ENCODE results near the gene JAK3. TPM values are rescaled to one million over a fixed set of nuclear protein-coding genes. Genes with fewer than 3 reads are reported as not detected.

Gene JAK3
- total and polyA plus RNA-seq, 2 of the 8 experiments (the other 6 are each of a cell fraction or from before 2014, with no cell fraction given): 4.0 to 4.7 TPM

DNA sequence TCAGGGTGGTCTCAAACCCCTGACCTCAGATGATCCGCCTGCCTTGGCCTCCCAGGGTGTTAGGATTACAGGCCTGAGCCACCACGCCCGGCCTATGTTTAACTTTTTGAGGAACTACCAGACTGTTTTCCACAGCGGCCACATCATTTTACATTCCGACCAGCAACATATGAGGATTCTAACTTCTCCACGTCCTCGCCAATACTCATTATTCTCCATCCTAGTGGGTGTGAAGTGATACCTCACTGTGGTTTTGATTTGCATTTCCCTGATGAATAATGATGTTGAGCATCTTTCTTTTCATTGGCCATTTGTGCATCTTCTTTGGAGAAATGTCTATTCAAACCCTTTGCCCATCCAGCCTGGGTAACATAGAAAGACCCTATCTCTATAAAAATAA, 38.7 kb upstream of the JAK3 start:
- no peak overlapping the region for H2AK5ac ChIP-seq (ENCODE audit: low read depth, low read length)
- H3K4me3 ChIP-seq (ENCODE audit: extremely low read depth in 1 of 4, insufficient read depth in 2 of 4, low read depth in 3 of 4, low read length in 4 of 4): no peak overlapping the region
- no peak overlapping the region for H3K23ac ChIP-seq (ENCODE audit: insufficient read length)
- DNase-seq (ENCODE audit: low read depth in 1 of 2, low spot score in 2 of 2) (no peak), FAIRE-seq (no peak)
- H2BK120ac ChIP-seq (replicated peaks; ENCODE audit: low read depth, low read length): no peak overlapping the region
- no peaks in the 10 kb centered on the region for H3K23me2 ChIP-seq (ENCODE audit: low read depth, low read length)
- no peak overlapping the region for H3K56ac ChIP-seq (replicated peaks; ENCODE audit: insufficient read length, low read depth, low read length)
- H3K27ac ChIP-seq (ENCODE audit: low read depth, low read length): no peak overlapping the region
- H3K79me2 ChIP-seq (ENCODE audit: control insufficient read depth in 1 of 2, insufficient read depth in 2 of 2, low read length in 2 of 2): no peaks in the 10 kb centered on the region
- ChIA-PET CTCF (ENCODE audit: partially characterized antibody) (interaction anchor here (1.0 kb wide), 1 partner anchor 112 kb away, joined by 3 read pairs; no protein-coding TSS in a partner anchor), POLR2A (ENCODE audit: partially characterized antibody) (interaction anchor here (0.7 kb wide), 1 partner anchor 200 kb away, joined by 3 read pairs; no protein-coding TSS in a partner anchor)
- H3K79me1 ChIP-seq (ENCODE audit: low read depth, low read length): no peaks in the 10 kb centered on the region
- no peak overlapping the region for H4K5ac ChIP-seq (ENCODE audit: insufficient read length, low read depth, low read length)
- H3K4me2 ChIP-seq (ENCODE audit: insufficient read depth in 1 of 2, low read depth in 2 of 2, low read length in 2 of 2): no peak overlapping the region
- no peak overlapping the region for H3K14ac ChIP-seq (ENCODE audit: insufficient read length)
- no peaks in the 10 kb centered on the region; a peak in 2 of 7 replicates for H3K4me1 ChIP-seq (replicated peaks in 1 of 4; ENCODE audit: control insufficient read depth in 3 of 4, insufficient read depth in 4 of 4, low read length in 3 of 4)
- no peaks in the 10 kb centered on the region; a peak in 1 of 7 replicates for H3K27me3 ChIP-seq (replicated peaks in 1 of 4; ENCODE audit: control insufficient read depth in 3 of 4, extremely low read depth in 1 of 4, insufficient read depth in 3 of 4, low read length in 3 of 4)
- H4K91ac ChIP-seq (replicated peaks; ENCODE audit: insufficient read length, low read length): no peak overlapping the region
- H3K9me3 ChIP-seq (ENCODE audit: insufficient read depth in 2 of 2, low read depth in 1 of 2, low read length in 1 of 2): no peaks in the 10 kb centered on the region
- H4K8ac ChIP-seq (ENCODE audit: extremely low read depth, insufficient read depth, low read length): no peak overlapping the region
- H3K18ac ChIP-seq (ENCODE audit: extremely low read depth, low read length): no peak overlapping the region
- H2BK5ac ChIP-seq (ENCODE audit: low read depth, low read length): no peak overlapping the region
- H2AFZ ChIP-seq (ENCODE audit: low read length): no peak overlapping the region
- H3K36me3 ChIP-seq (ENCODE audit: control insufficient read depth in 2 of 4, insufficient read depth in 4 of 4, low read length in 3 of 4): no peaks in the 10 kb centered on the region
- 89% methylated on average over 6 of the region's 7 CpGs; no CpG with 5 or more reads in 1 of the 2 experiments for WGBS, 2 experiments (ENCODE audit: extremely low coverage in 1 of 2, insufficient coverage in 1 of 2, insufficient read length in 1 of 2, insufficient replicate concordance in 2 of 2, low coverage in 1 of 2, low lambda C conversion rate in 2 of 2, missing lambda C conversion rate in 1 of 2)
- H2BK12ac ChIP-seq (ENCODE audit: low read depth, low read length): no peak overlapping the region
- H3K9ac ChIP-seq (replicated peaks in 1 of 4; ENCODE audit: extremely low read depth in 1 of 4, low read depth in 3 of 4, low read length in 3 of 4): no peak overlapping the region
- H2BK20ac ChIP-seq (ENCODE audit: low read length): no peak overlapping the region
- H4K20me1 ChIP-seq (replicated peaks in 1 of 2; ENCODE audit: control insufficient read depth in 1 of 2, insufficient read depth in 2 of 2, low read length in 2 of 2): peaks cover 0 to 1% of the 10 kb centered on the region in 2 experiments
- no peak overlapping the region for H3K4ac ChIP-seq (replicated peaks; ENCODE audit: insufficient read length, low read depth, low read length)
- no peak overlapping the region for H2BK15ac ChIP-seq (ENCODE audit: low read length)
- TF ChIP-seq GABPA (IDR thresholded peaks at IDR 0.05; ENCODE audit: borderline replicate concordance, insufficient read depth, low read length): no peak
- no peak for TF ChIP-seq YY1 (IDR thresholded peaks at IDR 0.05; ENCODE audit: low read depth, low read length)
- TF ChIP-seq BCL11A (IDR thresholded peaks at IDR 0.05; ENCODE audit: low read depth in 2 of 2, low read length in 2 of 2): no peak
- no peak for TF ChIP-seq EGR1 (IDR thresholded peaks at IDR 0.05; ENCODE audit: borderline replicate concordance, low read depth, low read length)
- TF ChIP-seq MAFK (IDR thresholded peaks at IDR 0.05; ENCODE audit: low read depth, low read length): no peak
- TF ChIP-seq, protein P1, sequence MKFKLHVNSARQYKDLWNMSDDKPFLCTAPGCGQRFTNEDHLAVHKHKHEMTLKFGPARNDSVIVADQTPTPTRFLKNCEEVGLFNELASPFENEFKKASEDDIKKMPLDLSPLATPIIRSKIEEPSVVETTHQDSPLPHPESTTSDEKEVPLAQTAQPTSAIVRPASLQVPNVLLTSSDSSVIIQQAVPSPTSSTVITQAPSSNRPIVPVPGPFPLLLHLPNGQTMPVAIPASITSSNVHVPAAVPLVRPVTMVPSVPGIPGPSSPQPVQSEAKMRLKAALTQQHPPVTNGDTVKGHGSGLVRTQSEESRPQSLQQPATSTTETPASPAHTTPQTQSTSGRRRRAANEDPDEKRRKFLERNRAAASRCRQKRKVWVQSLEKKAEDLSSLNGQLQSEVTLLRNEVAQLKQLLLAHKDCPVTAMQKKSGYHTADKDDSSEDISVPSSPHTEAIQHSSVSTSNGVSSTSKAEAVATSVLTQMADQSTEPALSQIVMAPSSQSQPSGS (IDR thresholded peaks at IDR 0.05; ENCODE audit: low read length): no peak
- TF ChIP-seq SIN3A (conservative IDR thresholded peaks at IDR 0.05 in 1 of 2, IDR thresholded peaks at IDR 0.05 in 1 of 2; ENCODE audit: low read depth in 1 of 2, low read length in 2 of 2): no peak
- no peak for TF ChIP-seq CHD1 (IDR thresholded peaks at IDR 0.05; ENCODE audit: low read depth, low read length)
- no peak for TF ChIP-seq SP1 (IDR thresholded peaks at IDR 0.05; ENCODE audit: low read depth, low read length)
- no peak for TF ChIP-seq RXRA (IDR thresholded peaks at IDR 0.05; ENCODE audit: insufficient read depth, low read depth, low read length)
- no peak for TF ChIP-seq TCF12 (IDR thresholded peaks at IDR 0.05; ENCODE audit: low read depth, low read length)
- TF ChIP-seq BRCA1 (IDR thresholded peaks at IDR 0.05; ENCODE audit: low read depth, low read length): no peak

All from H1 (cell line).